ENCODE measurements around the gene SIVA1. TPM values are rescaled to one million over a fixed set of nuclear protein-coding genes. Genes with fewer than 3 reads are reported as not detected.

The SIVA1 gene
- total RNA-seq, 4 donors from 2014 or later: 189 to 397 (median 203) TPM

- in situ Hi-C loops (cut with MboI; ENCODE audit: low pct_ligation_motif_present in 1 of 4, low pct_unique_long_range_greater_than_20kb in 1 of 4, low sequenced_read_pairs in 3 of 4) (no loop called here), intact Hi-C loops (cut with DNase I; ENCODE audit: low total_unique reads) (no loop called here)
- TF ChIP-seq POLR2AphosphoS5 (IDR thresholded peaks at IDR 0.05) (no peak), POLR2A (IDR thresholded peaks at IDR 0.05) (no peak), CTCF (IDR thresholded peaks at IDR 0.05) (no peak), EP300 (IDR thresholded peaks at IDR 0.05; ENCODE audit: low read depth) (no peak)
- no peak overlapping the region for H3K27ac ChIP-seq
- 89% methylated on average over 34 of the region's 34 CpGs; no CpG with 5 or more reads in 1 of the 2 donors for WGBS, 2 donors (ENCODE audit: low coverage in 1 of 2)
- DNase-seq: no peak
- H3K4me1 ChIP-seq: peaks cover 0 to 10% (median 7%) of the 10 kb centered on the region in 4 donors
- H3K36me3 ChIP-seq: peaks cover 0 to 14% (median 4%) of the 10 kb centered on the region in 4 donors
- no peaks in the 10 kb centered on the region for H3K27me3 ChIP-seq
- no peak overlapping the region for H3K4me3 ChIP-seq
- H3K9me3 ChIP-seq: no peaks in the 10 kb centered on the region
Observed at GRCh38 chr14:104771918-104772706, 19.2 kb downstream of the SIVA1 start.

- Histone ChIP-seq H3K4me3 (no peak overlapping the region), H3K27ac (no peak overlapping the region), H3K9me3 (no peaks in the 10 kb centered on the region), H3K36me3 (peaks cover 0 to 14% (median 4%) of the 10 kb centered on the region in 4 donors), H3K27me3 (no peaks in the 10 kb centered on the region), H3K4me1 (peaks cover 0 to 10% (median 7%) of the 10 kb centered on the region in 4 donors)
- intact Hi-C loops (cut with DNase I; ENCODE audit: low total_unique reads) (no loop called here), in situ Hi-C loops (cut with MboI; ENCODE audit: low pct_ligation_motif_present in 1 of 4, low pct_unique_long_range_greater_than_20kb in 1 of 4, low sequenced_read_pairs in 3 of 4) (no loop called here)
- WGBS, 2 donors (ENCODE audit: low coverage in 1 of 2): 90 to 96% methylated on average over 8 to 38 of the region's 38 CpGs
- DNase-seq: no peak
- TF ChIP-seq CTCF (IDR thresholded peaks at IDR 0.05) (no peak), POLR2AphosphoS5 (IDR thresholded peaks at IDR 0.05) (no peak), POLR2A (IDR thresholded peaks at IDR 0.05) (no peak), EP300 (IDR thresholded peaks at IDR 0.05; ENCODE audit: low read depth) (no peak)
Observed at GRCh38 chr14:104772707-104773504, 20.0 kb downstream of the SIVA1 start.

- in situ Hi-C loops (cut with MboI; ENCODE audit: low pct_ligation_motif_present in 1 of 4, low pct_unique_long_range_greater_than_20kb in 1 of 4, low sequenced_read_pairs in 3 of 4) (no loop called here), intact Hi-C loops (cut with DNase I; ENCODE audit: low total_unique reads) (no loop called here)
- Histone ChIP-seq H3K27ac (no peak overlapping the region), H3K4me3 (no peak overlapping the region), H3K9me3 (no peaks in the 10 kb centered on the region), H3K36me3 (peaks cover 0 to 14% (median 4%) of the 10 kb centered on the region in 4 donors), H3K4me1 (peaks cover 0 to 4% (median 1%) of the 10 kb centered on the region in 4 donors), H3K27me3 (no peaks in the 10 kb centered on the region)
- WGBS, 2 donors (ENCODE audit: low coverage in 1 of 2): 80 to 88% methylated on average over 2 to 43 of the region's 46 CpGs
- no peak for DNase-seq
- TF ChIP-seq POLR2A (IDR thresholded peaks at IDR 0.05): no peak
- no peak for TF ChIP-seq CTCF (IDR thresholded peaks at IDR 0.05)
- TF ChIP-seq POLR2AphosphoS5 (IDR thresholded peaks at IDR 0.05): no peak
- TF ChIP-seq EP300 (IDR thresholded peaks at IDR 0.05; ENCODE audit: low read depth): no peak
Observed at GRCh38 chr14:104773505-104774452, 20.8 kb downstream of the SIVA1 start.

All from transverse colon (tissue), 4 donors.